GM12878 (cell line): Measurements from ENCODE around the gene SLC4A5.

Experiments used
- EP300 ChIP-seq, 2 experiments: fragments of 150-350 bp in 1 of 2; IDR thresholded peaks; 2 replicates each; pipeline ENCODE4 v1.6.1; 2011 to 2012; ENCODE audit warnings: low read depth in 2 of 2, low read length in 2 of 2, borderline replicate concordance in 1 of 2, improper control_type of control experiment in 1 of 2, inconsistent platforms in 1 of 2; ENCODE audit not compliant: control insufficient read depth in 1 of 2
- SRF ChIP-seq, 2 experiments: IDR thresholded peaks; 2 replicates each; pipeline ENCODE4 v1.6.1; 2011; ENCODE audit warnings: low read depth in 2 of 2, low read length in 2 of 2, mild to moderate bottlenecking in 1 of 2, moderate library complexity in 1 of 2

DNA sequence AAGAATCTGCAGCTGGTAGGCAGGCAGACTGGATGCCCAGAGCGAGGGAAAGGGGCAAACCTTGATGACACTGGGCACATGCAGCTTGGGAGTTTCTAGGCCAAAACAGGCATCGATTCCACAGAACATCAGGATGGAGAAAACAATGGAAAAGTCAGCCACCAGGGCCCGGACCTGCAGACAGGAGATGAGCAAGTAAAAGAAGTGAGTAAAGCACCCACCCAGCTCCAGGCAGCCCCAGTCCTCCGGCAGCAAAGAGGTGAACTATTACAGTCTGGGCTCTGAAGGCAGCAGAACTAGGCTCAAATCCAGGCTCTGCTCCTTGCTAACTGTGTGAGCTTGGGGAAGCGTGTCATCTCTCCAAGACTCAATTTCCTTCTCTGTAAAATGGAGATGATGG, 108.2 kb downstream of the SLC4A5 start:
- TF ChIP-seq SRF (IDR thresholded peaks at IDR 0.05; ENCODE audit: low read depth in 2 of 2, low read length in 2 of 2) (no peak), EP300 (IDR thresholded peaks at IDR 0.05; ENCODE audit: borderline replicate concordance in 1 of 2, control insufficient read depth in 1 of 2, low read depth in 2 of 2, low read length in 2 of 2) (no peak)
